HCT116 (cell line): ENCODE results near the gene MCF2L. TPM values are rescaled to one million over a fixed set of nuclear protein-coding genes. Genes with fewer than 3 reads are reported as not detected.

Experiments
- ATAC-seq: fragments of 200-7000 bp; cut with Tn5 transposase; 2 replicates; pipeline ENCODE4 v1.9.1; 2020; ENCODE audit warnings: mild to moderate bottlenecking, moderate library complexity
- BruUV-seq: library from RNA; stranded (reverse); fragments of 400-500 nt; replicated peaks from 2 replicates; lab custom pipeline; 2021; lab: Mats Ljungman, UMichigan
- CTCF ChIA-PET: fragments of 300-600 bp; sonication (Branson Sonifier 250); formaldehyde crosslinking; loops from one replicate; lab custom pipeline; 2021; ENCODE audit warnings: antibody characterized with exemption; lab: Charles Lee
- POLR2A ChIA-PET: fragments of 300-600, 350-600 bp; sonication (Branson Sonifier 250); formaldehyde crosslinking; loops from one replicate; lab custom pipeline; 2021; ENCODE audit warnings: antibody characterized with exemption; lab: Charles Lee
- RAD21 ChIA-PET, 2 experiments: fragments of 300-600 bp; sonication (Branson Sonifier 250); formaldehyde crosslinking; loops; one replicate each; lab custom pipeline; 2023; ENCODE audit warnings: low total read pairs in 2 of 2; ENCODE audit not compliant: uncharacterized antibody in 2 of 2, unreplicated experiment in 2 of 2, low non-redundant PET in 1 of 2; lab: Charles Lee
- DNase-seq: peaks from one replicate; pipeline ENCODE4 v3.0.0-alpha.2; 2010; ENCODE audit warnings: low read depth, low spot score
- H2AFZ ChIP-seq: fragments of 200-600 bp; shearing (Covaris generic), sonication (generic); 2 replicates; pipeline ENCODE4 v1.6.1; 2017; ENCODE audit warnings: low read depth, mixed run types, mixed read lengths, antibody characterized with exemption, low read length; ENCODE audit not compliant: poor library complexity, severe bottlenecking
- H3K27ac ChIP-seq: 2 replicates; pipeline ENCODE4 v1.5.1; 2012; ENCODE audit warnings: low read depth, low read length
- H3K27me3 ChIP-seq: fragments of 200-600 bp; sonication (generic); 2 replicates; pipeline ENCODE4 v1.6.1; 2016; ENCODE audit warnings: mixed run types, low read length, mixed read lengths; ENCODE audit not compliant: insufficient read depth
- H3K36me3 ChIP-seq, 2 experiments: fragments of 200-500 bp in 1 of 2; fragments of 200-600 bp in 1 of 2; sonication (Bioruptor generic) in 1 of 2; sonication (generic) in 1 of 2; 2 replicates each; pipeline versions ENCODE4 v1.5.1 to v1.6.1; 2014 to 2016; ENCODE audit warnings: low read length in 2 of 2, inconsistent platforms in 1 of 2, mixed read lengths in 1 of 2, mixed run types in 1 of 2; ENCODE audit not compliant: insufficient read depth in 2 of 2, control insufficient read depth in 1 of 2
- H3K4me1 ChIP-seq, 2 experiments: fragments of 200-600 bp in 1 of 2; sonication (generic) in 1 of 2; 2 replicates each; pipeline versions ENCODE4 v1.5.1 to v1.6.1; 2012 to 2017; ENCODE audit warnings: low read length in 2 of 2, inconsistent platforms in 1 of 2, mild to moderate bottlenecking in 1 of 2, mixed read lengths in 1 of 2, mixed run types in 1 of 2, moderate library complexity in 1 of 2; ENCODE audit not compliant: insufficient read depth in 2 of 2, control insufficient read depth in 1 of 2
- H3K4me2 ChIP-seq: fragments of 200-600 bp; sonication (generic); 2 replicates; pipeline ENCODE4 v1.6.1; 2017; ENCODE audit warnings: mixed run types, low read length, mixed read lengths
- H3K4me3 ChIP-seq, 2 experiments: fragments of 200-600 bp in 1 of 2; sonication (generic) in 1 of 2; replicated peaks in 1 of 2; 2 replicates each; pipeline ENCODE4 v1.5.1; 2011 to 2016; ENCODE audit warnings: low read length in 2 of 2, control low read depth in 1 of 2, low read depth in 1 of 2, mild to moderate bottlenecking in 1 of 2, mixed read lengths in 1 of 2, mixed run types in 1 of 2
- H3K79me2 ChIP-seq: fragments of 200-600 bp; sonication (generic); 2 replicates; pipeline ENCODE4 v1.6.1; 2017; ENCODE audit warnings: mild to moderate bottlenecking, mixed run types, low read length, moderate library complexity, mixed read lengths; ENCODE audit not compliant: insufficient read depth
- H3K9ac ChIP-seq: fragments of 200-600 bp; sonication (generic); 2 replicates; pipeline ENCODE4 v1.6.1; 2016; ENCODE audit warnings: low read length, mixed read lengths
- H3K9me2 ChIP-seq: fragments of 200-600 bp; sonication (generic), shearing (Covaris generic); 2 replicates; pipeline ENCODE4 v1.6.1; 2017; ENCODE audit warnings: mixed run types, mild to moderate bottlenecking, moderate library complexity; ENCODE audit not compliant: insufficient read depth
- H3K9me3 ChIP-seq, 2 experiments: fragments of 200-500 bp in 1 of 2; fragments of 200-600 bp in 1 of 2; sonication (Bioruptor generic) in 1 of 2; sonication (generic) in 1 of 2; 2 replicates each; pipeline ENCODE4 v1.6.1; 2014 to 2017; ENCODE audit warnings: low read length in 2 of 2, mixed read lengths in 2 of 2, inconsistent platforms in 1 of 2, low read depth in 1 of 2, mild to moderate bottlenecking in 1 of 2, mixed run types in 1 of 2, moderate library complexity in 1 of 2; ENCODE audit not compliant: control insufficient read depth in 1 of 2, insufficient read depth in 1 of 2
- H4K20me1 ChIP-seq: fragments of 200-600 bp; sonication (generic), shearing (Covaris generic); 2 replicates; pipeline ENCODE4 v1.6.1; 2017; ENCODE audit warnings: mixed run types, mild to moderate bottlenecking, moderate library complexity; ENCODE audit not compliant: insufficient read depth
- CTCF ChIP-seq, 3 experiments: fragments of 200-600 bp in 1 of 3; sonication (generic) in 1 of 3; IDR thresholded peaks in 2 of 3; conservative IDR thresholded peaks in 1 of 3; 2 replicates each; pipeline ENCODE4 v1.5.1; 2012 to 2017; ENCODE audit warnings: low read depth in 2 of 3, low read length in 2 of 3, antibody characterized with exemption in 1 of 3, borderline replicate concordance in 1 of 3, control low read depth in 1 of 3, mild to moderate bottlenecking in 1 of 3, mixed read lengths in 1 of 3, mixed run types in 1 of 3, moderate library complexity in 1 of 3; ENCODE audit not compliant: insufficient read depth in 1 of 3
- EZH2phosphoT487 ChIP-seq: fragments of 200-600 bp; IDR thresholded peaks from 2 replicates; pipeline ENCODE4 v1.6.1; 2018; ENCODE audit warnings: antibody characterized with exemption, borderline replicate concordance
- JUND ChIP-seq: IDR thresholded peaks from 2 replicates; pipeline ENCODE4 v1.6.1; 2012
- POLR2A ChIP-seq: IDR thresholded peaks from 2 replicates; pipeline ENCODE4 v1.7.0; 2011; ENCODE audit warnings: borderline replicate concordance; ENCODE audit not compliant: insufficient read depth, insufficient read length; ENCODE audit errors: extremely low read depth
- RAD21 ChIP-seq: IDR thresholded peaks from 2 replicates; pipeline ENCODE4 v1.6.1; 2012; ENCODE audit warnings: low read depth, mild to moderate bottlenecking
- intact Hi-C: fragments of 100-400 bp; cut with micrococcal nuclease; formaldehyde crosslinking; loops from 2 replicates; pipeline ENCODE4 v1.10.0; 2022
- total RNA-seq: library from RNA; stranded (reverse); gene quantifications from one replicate; pipeline ENCODE4 v1.2.1, GENCODE V29; 2021; ENCODE audit not compliant: unreplicated experiment

The MCF2L gene
- total RNA-seq, 1 experiment from 2014 or later: 19.3 TPM

- no peak overlapping the region for H3K4me2 ChIP-seq
- H2AFZ ChIP-seq: no peak overlapping the region
- no peaks in the 10 kb centered on the region for H3K36me3 ChIP-seq
- H4K20me1 ChIP-seq: no peaks in the 10 kb centered on the region
- no TSS peak for BruUV-seq
- H3K9ac ChIP-seq: no peak overlapping the region
- DNase-seq (no peak), ATAC-seq (no peak)
- H3K27me3 ChIP-seq: 0 out of 2 replicates have a peak, but pooled peaks cover 4% of the 10 kb centered on the region
- H3K9me2 ChIP-seq: no peaks in the 10 kb centered on the region
- CTCF ChIA-PET: no interaction called here
- intact Hi-C loops: no loop called here
- no peak for TF ChIP-seq JUND
- TF ChIP-seq POLR2A: no peak
- no peak for TF ChIP-seq RAD21
- TF ChIP-seq CTCF (IDR thresholded peaks at IDR 0.05 in 2 of 3, conservative IDR thresholded peaks at IDR 0.05 in 1 of 3; ENCODE audit: borderline replicate concordance in 1 of 3, insufficient read depth in 1 of 3, low read depth in 2 of 3, low read length in 2 of 3): no peak
- no peak for TF ChIP-seq EZH2phosphoT487
- POLR2A ChIA-PET: no interaction called here
- H3K9me3 ChIP-seq: no peaks in the 10 kb centered on the region
- no peaks in the 10 kb centered on the region for H3K79me2 ChIP-seq
- no peak overlapping the region for H3K27ac ChIP-seq
- H3K4me1 ChIP-seq: peaks cover 0 to 7% of the 10 kb centered on the region in 2 experiments; a peak in 1 of 4 replicates
- RAD21 ChIA-PET: no interaction called here
- H3K4me3 ChIP-seq: no peak overlapping the region
Measured at GRCh38 chr13:113114511-113115362, 145.7 kb downstream of the MCF2L start.
